ENCODE data around the gene ZFAND3. TPM values are rescaled to one million over a fixed set of nuclear protein-coding genes. Genes with fewer than 3 reads are reported as not detected.

ZFAND3 gene
- polyA plus RNA-seq, 3 donors, result 11.5 to 21.1 (median 11.7) TPM

GRCh38 chr6:38012573-38012972 lies 193.0 kb downstream of the ZFAND3 start:
- no peak overlapping the region for H3K27ac Mint-ChIP-seq
- H3K4me2 ChIP-seq (replicated peaks; ENCODE audit: extremely low read depth, low read length, poor library complexity, severe bottlenecking), result no peak overlapping the region
- DNase-seq, result peak in 1 of 3 donors; percentile 5
- TF ChIP-seq CTCF (IDR thresholded peaks at IDR 0.05), result peak; percentile 34
- H3K36me3 Mint-ChIP-seq, result peaks cover 4 to 7% of the 10 kb centered on the region in 2 donors
- H3K27me3 ChIP-seq (ENCODE audit: control insufficient read depth in 2 of 2, insufficient read depth in 2 of 2, low read length in 2 of 2), result no peaks in the 10 kb centered on the region
- H4K20me1 ChIP-seq (ENCODE audit: insufficient read depth, low read length), result peaks cover 99% of the 10 kb centered on the region
- no peak overlapping the region for H3K9ac ChIP-seq (ENCODE audit: insufficient read depth, low read length, poor library complexity, severe bottlenecking)
- no peak overlapping the region for H3K27ac ChIP-seq (ENCODE audit: low read depth in 1 of 2, low read length in 2 of 2)
- intact Hi-C loops (cut with micrococcal nuclease), result no loop called here
- H3K9me3 ChIP-seq (replicated peaks in 1 of 2; ENCODE audit: control insufficient read depth in 1 of 2, insufficient read depth in 1 of 2, low read length in 2 of 2), result no peaks in the 10 kb centered on the region
- H3K36me3 ChIP-seq (replicated peaks in 1 of 2; ENCODE audit: control insufficient read depth in 1 of 2, insufficient read depth in 2 of 2, low read length in 2 of 2), result no peaks in the 10 kb centered on the region
- H3K4me1 Mint-ChIP-seq, result peaks cover 8% of the 10 kb centered on the region
- no peak overlapping the region for H2AFZ ChIP-seq (ENCODE audit: insufficient read depth, low read depth, low read length, poor library complexity, severe bottlenecking)
- 78% methylated on average over 4 of the region's 5 CpGs for WGBS (ENCODE audit: insufficient coverage)
- peaks cover 6 to 11% of the 10 kb centered on the region in 2 donors for H3K4me1 ChIP-seq (ENCODE audit: control insufficient read depth in 1 of 2, insufficient read depth in 2 of 2, low read length in 2 of 2)
- no peak overlapping the region for H3K4me3 Mint-ChIP-seq
- no peaks in the 10 kb centered on the region for H3K27me3 Mint-ChIP-seq (ENCODE audit: low read depth in 3 of 3)
- peaks cover 56% of the 10 kb centered on the region for H3K79me2 ChIP-seq (ENCODE audit: insufficient read depth, low read length)
- H3K4me3 ChIP-seq (replicated peaks in 1 of 3; ENCODE audit: low read depth in 2 of 3, low read length in 3 of 3), result no peak overlapping the region
- peaks cover 3 to 12% (median 5%) of the 10 kb centered on the region in 7 donors for H3K9me3 Mint-ChIP-seq

GRCh38 chr6:38015341-38015740 lies 195.8 kb downstream of the ZFAND3 start:
- Histone ChIP-seq H3K4me1 (ENCODE audit: control insufficient read depth in 1 of 2, insufficient read depth in 2 of 2, low read length in 2 of 2) (peaks cover 6 to 11% of the 10 kb centered on the region in 2 donors), H3K27me3 (ENCODE audit: control insufficient read depth in 2 of 2, insufficient read depth in 2 of 2, low read length in 2 of 2) (no peaks in the 10 kb centered on the region), H4K20me1 (ENCODE audit: insufficient read depth, low read length) (peaks cover 99% of the 10 kb centered on the region), H3K4me3 (replicated peaks in 1 of 3; ENCODE audit: low read depth in 2 of 3, low read length in 3 of 3) (no peak overlapping the region), H3K9me3 (replicated peaks in 1 of 2; ENCODE audit: control insufficient read depth in 1 of 2, insufficient read depth in 1 of 2, low read length in 2 of 2) (no peaks in the 10 kb centered on the region), H3K4me2 (replicated peaks; ENCODE audit: extremely low read depth, low read length, poor library complexity, severe bottlenecking) (no peak overlapping the region), H2AFZ (ENCODE audit: insufficient read depth, low read depth, low read length, poor library complexity, severe bottlenecking) (no peak overlapping the region), H3K79me2 (ENCODE audit: insufficient read depth, low read length) (peaks cover 55% of the 10 kb centered on the region), H3K27ac (ENCODE audit: low read depth in 1 of 2, low read length in 2 of 2) (no peak overlapping the region), H3K36me3 (replicated peaks in 1 of 2; ENCODE audit: control insufficient read depth in 1 of 2, insufficient read depth in 2 of 2, low read length in 2 of 2) (no peaks in the 10 kb centered on the region), H3K9ac (ENCODE audit: insufficient read depth, low read length, poor library complexity, severe bottlenecking) (no peak overlapping the region)
- no peak for DNase-seq
- H3K27ac Mint-ChIP-seq, result no peak overlapping the region
- intact Hi-C loops (cut with micrococcal nuclease), result no loop called here
- no peaks in the 10 kb centered on the region for H3K27me3 Mint-ChIP-seq (ENCODE audit: low read depth in 3 of 3)
- TF ChIP-seq CTCF (IDR thresholded peaks at IDR 0.05), result no peak
- peaks cover 12% of the 10 kb centered on the region for H3K4me1 Mint-ChIP-seq
- peaks cover 2 to 8% of the 10 kb centered on the region in 2 donors for H3K36me3 Mint-ChIP-seq
- H3K9me3 Mint-ChIP-seq, result peaks cover 0 to 8% (median 4%) of the 10 kb centered on the region in 7 donors
- H3K4me3 Mint-ChIP-seq, result no peak overlapping the region

Data from CD14-positive monocyte (primary cell).